GM10248 (cell line): ENCODE data around the gene KCMF1.
A peak's percentile ranks its signal among the peaks of the same experiment; 100 is the strongest.

ENCODE experiments used
- CTCF ChIA-PET: fragments of 300-600 bp; sonication (Branson Sonifier 250); formaldehyde crosslinking; extraction: SDS; loops from one replicate; lab custom pipeline; 2021; ENCODE audit warnings: antibody characterized with exemption; lab: Yijun Ruan, JAX
- POLR2A ChIA-PET: fragments of 350-650 bp; sonication (Branson Sonifier 250); formaldehyde crosslinking; extraction: SDS; loops from one replicate; lab custom pipeline; 2020; ENCODE audit warnings: antibody characterized with exemption; lab: Yijun Ruan, JAX
- DNase-seq: peaks from one replicate; pipeline ENCODE4 v3.0.0; 2012; ENCODE audit errors: extremely low spot score
- TF ChIP-seq, protein P1 (sequence below): IDR thresholded peaks from 2 replicates; pipeline ENCODE4 v1.5.1; 2012; ENCODE audit warnings: mild to moderate bottlenecking, low read depth; ENCODE audit errors: extremely low read depth, missing control alignments, control extremely low read depth

The KCMF1 gene

DNA sequence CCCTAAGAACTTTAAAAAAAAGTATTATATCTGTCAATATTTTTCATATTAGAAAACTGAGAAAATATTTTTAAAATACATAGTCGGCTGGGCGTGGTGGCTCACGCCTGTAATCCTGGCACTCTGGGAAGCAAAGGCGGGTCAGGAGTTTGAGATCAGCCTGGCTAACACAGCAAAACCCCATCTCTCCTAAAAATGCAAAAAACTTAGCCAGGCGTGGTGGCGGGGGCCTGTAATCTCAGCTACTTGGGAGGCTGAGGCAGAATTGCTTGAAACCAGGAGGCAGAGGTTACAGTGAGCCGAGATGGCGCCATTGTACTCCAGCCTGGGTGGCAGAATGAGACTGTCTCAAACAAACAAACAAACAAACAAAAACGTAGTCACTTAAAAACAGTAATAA is 5.1 kb upstream of the KCMF1 start:
- TF ChIP-seq, protein P1, sequence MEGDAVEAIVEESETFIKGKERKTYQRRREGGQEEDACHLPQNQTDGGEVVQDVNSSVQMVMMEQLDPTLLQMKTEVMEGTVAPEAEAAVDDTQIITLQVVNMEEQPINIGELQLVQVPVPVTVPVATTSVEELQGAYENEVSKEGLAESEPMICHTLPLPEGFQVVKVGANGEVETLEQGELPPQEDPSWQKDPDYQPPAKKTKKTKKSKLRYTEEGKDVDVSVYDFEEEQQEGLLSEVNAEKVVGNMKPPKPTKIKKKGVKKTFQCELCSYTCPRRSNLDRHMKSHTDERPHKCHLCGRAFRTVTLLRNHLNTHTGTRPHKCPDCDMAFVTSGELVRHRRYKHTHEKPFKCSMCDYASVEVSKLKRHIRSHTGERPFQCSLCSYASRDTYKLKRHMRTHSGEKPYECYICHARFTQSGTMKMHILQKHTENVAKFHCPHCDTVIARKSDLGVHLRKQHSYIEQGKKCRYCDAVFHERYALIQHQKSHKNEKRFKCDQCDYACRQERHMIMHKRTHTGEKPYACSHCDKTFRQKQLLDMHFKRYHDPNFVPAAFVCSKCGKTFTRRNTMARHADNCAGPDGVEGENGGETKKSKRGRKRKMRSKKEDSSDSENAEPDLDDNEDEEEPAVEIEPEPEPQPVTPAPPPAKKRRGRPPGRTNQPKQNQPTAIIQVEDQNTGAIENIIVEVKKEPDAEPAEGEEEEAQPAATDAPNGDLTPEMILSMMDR = no peak
- ChIA-PET POLR2A (no interaction called here), CTCF (interaction anchor here (1.0 to 7.2 kb wide), 4 partner anchors 12 to 40 kb away, joined by 3 to 50 read pairs (median 24); no protein-coding TSS in a partner anchor)
- DNase-seq = no peak

GRCh38 chr2:84966731-84967130 is 4.2 kb upstream of the KCMF1 start:
- DNase-seq = no peak
- TF ChIP-seq, protein P1 = no peak
- ChIA-PET POLR2A (no interaction called here), CTCF (interaction anchor here (1.0 to 7.2 kb wide), 4 partner anchors 13 to 41 kb away, joined by 3 to 50 read pairs (median 24); no protein-coding TSS in a partner anchor)

- DNase-seq = no peak
- TF ChIP-seq, protein P1 = no peak
- POLR2A ChIA-PET = interaction anchor here (1.2 to 4.6 kb wide), 3 partner anchors 24 to 63 kb away, joined by 6 to 21 read pairs (median 9); no protein-coding TSS in a partner anchor
- CTCF ChIA-PET = interaction anchor here (0.8 to 7.2 kb wide), 9 partner anchors 9 to 48 kb away, joined by 3 to 50 read pairs (median 4); no protein-coding TSS in a partner anchor
These were observed 1.3 kb upstream of the KCMF1 start for GRCh38 chr2:84969511-84970209.

DNA sequence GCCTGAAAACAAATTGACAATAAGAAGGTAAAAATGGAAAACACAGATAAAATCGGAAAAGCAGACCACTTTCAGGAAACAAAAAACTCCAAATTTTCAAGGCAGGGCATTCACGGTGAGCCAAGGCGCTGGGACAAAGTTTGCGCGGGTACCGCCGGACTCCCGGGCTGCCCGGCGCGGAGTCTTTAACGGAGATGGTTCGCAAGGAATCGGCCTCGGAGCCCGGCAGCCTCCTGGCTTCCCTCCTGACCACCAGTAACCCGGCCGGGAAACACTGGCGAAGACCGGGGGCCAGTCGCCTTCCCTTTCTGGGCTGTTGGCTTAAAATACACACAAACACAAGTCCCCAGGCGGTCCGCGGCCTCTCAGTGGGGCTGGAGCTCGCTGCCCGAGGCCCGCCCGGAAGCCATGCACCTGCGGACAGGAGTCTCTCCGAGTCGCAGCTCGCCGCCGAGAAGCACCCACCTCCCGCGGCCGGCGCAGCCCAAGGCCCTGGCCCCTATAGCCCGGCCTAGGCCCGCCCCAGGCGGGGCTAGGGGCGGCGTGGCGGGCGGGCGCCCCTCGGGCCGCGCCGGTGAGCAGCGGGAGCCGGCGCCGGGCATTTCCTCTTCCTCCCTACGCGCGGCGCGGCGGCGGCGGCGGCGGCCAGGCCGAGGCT is 622 bp upstream of the KCMF1 start:
- ChIA-PET CTCF (interaction anchor here (1.4 to 7.2 kb wide), 7 partner anchors 12 to 47 kb away, joined by 4 to 50 read pairs (median 5); no protein-coding TSS in a partner anchor), POLR2A (interaction anchor here (0.5 to 4.6 kb wide), 3 partner anchors 9 to 64 kb away, joined by 3 to 21 read pairs (median 9); no protein-coding TSS in a partner anchor)
- peak; percentile 77 for DNase-seq
- TF ChIP-seq, protein P1 = no peak

DNA sequence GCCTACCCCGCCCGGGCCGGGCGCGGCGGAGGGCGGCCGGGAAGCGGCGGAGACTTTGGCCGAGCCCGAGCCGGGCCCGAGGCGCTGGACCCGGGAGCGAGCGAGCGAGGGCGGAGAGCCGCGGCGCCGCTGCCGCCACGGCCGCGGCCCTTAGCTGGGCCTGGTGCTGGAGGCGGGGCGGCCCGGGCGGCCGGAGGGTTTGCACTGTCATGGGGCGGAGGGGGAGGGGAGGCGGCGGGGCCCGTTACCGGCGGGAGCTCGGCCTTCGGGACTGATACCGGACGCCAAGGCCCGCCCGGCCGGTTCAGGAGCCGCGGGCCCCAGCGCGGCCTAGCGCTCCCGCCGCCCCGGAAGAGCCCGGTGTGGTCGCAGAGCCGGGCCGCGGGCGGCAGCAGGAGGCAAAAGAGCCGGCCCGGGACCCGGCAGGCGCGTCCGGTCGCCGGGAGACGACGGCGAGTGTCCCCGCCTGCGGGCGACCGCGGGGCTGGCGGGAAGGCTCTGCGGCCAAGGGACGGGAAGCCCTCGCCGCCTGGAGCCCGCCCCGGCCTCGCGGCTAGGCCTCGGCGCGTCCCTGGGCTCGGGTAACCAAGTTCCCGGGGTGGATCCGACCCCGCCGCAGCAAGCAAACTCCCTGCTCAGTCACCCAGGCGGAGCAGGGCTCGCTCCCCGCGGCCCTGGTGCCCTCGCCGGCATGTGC is 697 bp downstream of the KCMF1 start:
- ChIA-PET CTCF (interaction anchor here (1.1 to 7.2 kb wide), 2 partner anchors 14 to 26 kb away, joined by 4 to 50 read pairs; no protein-coding TSS in a partner anchor), POLR2A (interaction anchor here (0.7 to 4.6 kb wide), 4 partner anchors 26 to 567 kb away, joined by 3 to 21 read pairs (median 4); partner anchors contain the start of gene MAT2A)
- TF ChIP-seq, protein P1 = no peak
- DNase-seq = peak; percentile 75
